Epidermal melanocyte (primary cell): ENCODE data around the gene PDGFA.
A peak's percentile ranks its signal among the peaks of the same experiment; 100 is the strongest.

ENCODE experiments used
- DNase-seq: peaks from one replicate; pipeline ENCODE4 v3.0.0; 2011; ENCODE audit warnings: low spot score; ENCODE audit not compliant: insufficient read length

PDGFA gene

DNA sequence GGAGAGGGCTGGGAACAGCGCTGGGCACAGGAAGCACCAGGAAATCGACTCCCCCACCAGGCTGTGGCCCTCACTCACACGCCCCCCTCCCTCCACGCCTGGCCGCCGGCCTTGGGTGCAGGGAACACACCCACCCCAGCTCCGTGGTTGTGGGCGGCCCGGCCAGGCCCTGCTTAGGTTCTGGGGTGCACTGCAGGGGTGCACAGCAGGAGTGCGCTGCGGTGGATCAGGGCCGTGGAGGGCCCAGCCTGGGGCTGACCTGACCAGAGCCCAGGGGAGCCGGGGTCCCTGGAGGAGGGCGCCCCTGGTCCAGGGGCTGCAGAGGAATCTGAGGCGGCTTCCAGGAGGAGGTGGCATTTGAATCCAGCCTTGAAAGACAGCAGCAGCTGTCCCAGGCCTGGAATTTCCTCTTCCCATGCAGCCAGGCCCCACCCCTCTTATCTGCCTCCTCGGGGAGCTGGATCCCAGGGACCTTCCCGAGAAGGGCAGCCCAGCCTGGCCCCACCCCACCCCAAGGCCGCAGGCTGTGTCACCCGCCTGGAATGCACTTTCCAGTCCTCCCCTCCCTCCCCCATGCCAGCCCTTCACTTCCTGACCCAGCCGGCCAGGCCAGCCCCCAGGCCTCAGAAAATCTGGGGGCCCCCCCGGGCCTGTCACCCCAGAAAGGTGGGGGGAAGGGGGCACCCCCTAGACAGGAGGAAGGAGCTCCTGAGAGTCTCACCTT lies 18.4 kb upstream of the PDGFA start:
- peak; percentile 89 for DNase-seq

DNA sequence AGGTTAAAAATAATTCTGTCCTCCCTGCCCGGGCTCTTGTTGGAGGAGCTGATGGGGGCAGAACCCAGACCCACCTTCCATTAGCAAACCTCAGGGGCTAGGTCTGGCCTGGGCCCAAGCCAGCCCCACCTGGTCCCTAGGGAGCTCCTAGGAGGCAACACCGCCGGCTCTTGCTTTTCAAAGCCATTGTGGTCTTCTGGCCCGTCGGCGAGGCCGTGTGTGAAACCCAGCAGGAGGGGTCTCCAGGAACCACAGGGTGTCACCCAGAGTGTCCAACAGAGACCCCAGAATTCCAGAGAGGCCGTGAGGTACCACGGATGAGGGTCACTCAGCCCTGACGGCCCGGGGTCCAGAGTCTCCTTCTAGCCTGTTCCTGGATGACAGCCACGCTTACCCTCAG lies 16.6 kb upstream of the PDGFA start:
- DNase-seq, result no peak

DNA sequence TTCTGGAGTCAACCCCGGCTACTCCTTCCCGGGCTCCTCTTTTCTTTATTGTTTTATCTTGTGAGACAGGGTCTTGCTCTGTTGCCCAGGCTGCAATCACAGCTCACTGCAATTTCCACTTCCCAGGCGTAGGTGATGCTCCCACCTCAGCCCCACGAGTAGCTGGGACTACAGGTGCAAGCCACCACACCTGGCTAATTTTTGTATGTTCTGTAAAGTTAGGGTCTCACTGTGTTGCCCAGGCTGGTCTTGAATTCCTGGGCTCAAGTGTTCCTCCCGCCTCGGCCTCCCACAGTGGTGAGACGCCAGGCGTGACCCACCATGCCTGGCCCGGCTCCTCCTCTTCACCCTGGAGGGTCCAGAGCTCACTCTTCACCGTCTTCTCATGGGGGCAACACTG lies 15.3 kb upstream of the PDGFA start:
- no peak for DNase-seq

DNA sequence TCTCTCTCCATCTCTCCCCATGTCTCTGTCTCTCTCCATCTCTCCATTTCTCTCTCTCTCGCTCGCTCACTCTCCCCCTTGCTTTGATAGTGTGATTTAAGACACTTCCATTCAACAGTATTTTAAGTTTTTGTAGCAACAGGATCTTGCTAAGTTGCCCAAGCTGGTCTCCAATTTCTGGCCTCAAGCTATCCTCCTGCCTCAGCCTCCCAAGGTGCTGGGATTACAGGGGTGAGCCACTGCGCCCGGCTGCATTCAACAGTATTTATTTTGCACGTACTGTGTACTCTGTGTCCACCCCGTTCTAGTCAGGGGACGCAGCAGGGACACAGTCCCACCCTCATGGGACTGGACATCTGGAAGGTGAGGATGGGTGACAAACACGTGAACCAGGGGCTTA lies 14.4 kb upstream of the PDGFA start:
- no peak for DNase-seq

DNA sequence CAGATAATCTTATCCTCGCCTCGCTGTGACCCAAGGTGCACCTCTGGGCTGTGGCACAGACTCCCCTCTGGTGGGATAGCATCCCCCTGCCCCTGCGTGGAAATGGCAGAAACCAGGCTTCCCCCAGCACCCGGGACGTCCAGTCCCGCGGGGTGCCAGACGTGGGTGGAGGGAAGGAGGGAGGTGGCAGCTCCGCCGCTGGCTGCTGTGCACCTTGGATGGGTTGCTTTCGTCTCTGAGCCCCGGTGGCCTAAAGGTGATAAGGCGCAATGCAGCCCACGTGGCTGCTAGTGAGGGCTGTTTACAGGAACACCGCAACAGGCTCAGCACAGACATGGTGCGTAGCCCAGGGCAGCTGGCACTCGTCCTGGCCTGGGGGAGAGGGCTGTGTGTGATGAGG lies 13.6 kb upstream of the PDGFA start:
- DNase-seq, result no peak

DNA sequence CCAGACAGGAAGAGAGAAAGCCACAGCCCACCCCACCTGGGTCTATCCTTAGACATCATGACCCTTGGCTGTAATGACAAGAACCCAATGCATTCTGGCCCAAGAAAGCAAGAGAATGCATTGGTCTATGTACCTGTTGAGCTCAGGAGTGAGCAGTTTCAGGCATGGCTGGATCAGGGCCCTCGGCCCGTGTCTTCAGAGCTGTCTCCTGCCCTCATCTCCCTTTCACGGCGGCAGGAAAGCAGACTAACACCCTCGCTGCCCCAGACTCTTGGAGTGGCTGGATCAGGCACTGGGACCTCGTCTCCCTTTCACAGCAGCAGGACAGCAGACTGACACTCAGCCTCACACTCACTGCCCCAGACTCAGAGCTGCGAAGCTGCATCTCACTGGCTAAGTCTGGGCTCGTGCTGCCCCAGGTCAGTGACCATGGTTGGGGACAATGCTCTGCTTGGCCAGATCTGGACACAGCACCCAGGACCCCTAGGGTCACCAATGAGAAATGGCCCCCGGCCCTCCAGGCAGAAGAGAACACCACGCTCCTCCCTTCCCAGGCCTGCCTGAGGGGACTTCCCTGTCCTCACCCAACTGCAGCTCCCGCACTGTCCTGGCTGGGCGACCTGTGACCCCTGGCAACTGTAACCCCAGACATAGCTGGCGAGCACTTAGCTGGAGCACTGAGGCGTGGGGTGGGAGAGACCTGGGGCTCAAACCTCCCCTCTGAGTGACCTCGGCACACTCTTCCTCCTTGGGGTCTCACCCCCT lies 12.9 kb upstream of the PDGFA start:
- no peak for DNase-seq

DNA sequence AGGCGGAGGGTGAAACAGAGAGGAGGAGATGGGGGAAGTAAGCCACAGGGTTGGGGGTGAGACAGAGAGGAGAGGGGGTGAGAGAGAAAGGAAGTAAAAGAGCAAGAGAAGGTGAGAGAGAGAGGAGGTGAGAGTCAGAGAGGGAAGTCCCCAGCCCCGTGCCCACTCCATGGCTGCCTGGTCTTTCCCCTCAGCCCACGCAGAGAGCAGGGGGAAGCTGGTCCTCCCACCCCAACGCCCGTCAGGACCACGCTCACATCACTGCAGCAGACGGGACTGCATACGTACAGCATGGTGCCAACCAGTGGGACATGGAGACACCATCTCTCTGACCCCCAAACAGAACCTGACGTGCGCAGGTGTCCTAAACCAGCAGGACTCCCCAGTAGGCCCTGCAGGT lies 12.1 kb upstream of the PDGFA start:
- no peak for DNase-seq

DNA sequence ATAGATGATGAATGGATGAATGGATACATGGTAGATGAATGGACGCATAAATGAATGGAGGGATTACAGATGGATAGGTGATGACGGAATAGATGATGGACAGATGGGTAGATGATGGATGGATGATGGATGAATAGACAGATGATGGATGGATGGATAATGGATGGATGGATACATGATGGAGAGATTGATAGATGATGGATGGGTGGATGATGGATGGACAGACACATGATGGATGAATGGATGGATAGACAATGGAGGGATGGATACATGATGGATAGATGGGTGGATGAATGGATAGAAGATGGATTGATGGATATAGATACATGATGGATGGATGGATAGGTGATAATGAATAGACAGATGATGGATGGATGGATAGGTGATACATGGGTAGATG lies 8.8 kb upstream of the PDGFA start:
- DNase-seq, result no peak

DNA sequence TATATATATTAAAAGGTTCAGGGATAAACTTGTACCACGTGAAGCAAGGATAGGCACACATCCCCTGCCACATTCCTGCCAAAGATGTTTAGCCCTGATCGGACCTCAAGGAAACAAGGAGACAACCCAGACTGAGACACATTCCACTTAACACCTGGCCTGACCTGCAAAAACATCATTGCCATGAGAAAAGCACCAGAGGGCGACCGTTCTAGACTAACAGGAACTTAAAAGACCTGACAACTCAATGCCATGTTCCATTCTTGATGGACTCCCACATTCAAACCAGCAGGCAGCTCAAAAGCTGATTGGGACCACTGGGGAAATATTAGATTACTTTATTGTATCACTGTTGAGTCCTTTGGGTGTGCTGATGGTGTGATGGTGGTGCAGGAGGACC lies 8.1 kb upstream of the PDGFA start:
- no peak for DNase-seq

DNA sequence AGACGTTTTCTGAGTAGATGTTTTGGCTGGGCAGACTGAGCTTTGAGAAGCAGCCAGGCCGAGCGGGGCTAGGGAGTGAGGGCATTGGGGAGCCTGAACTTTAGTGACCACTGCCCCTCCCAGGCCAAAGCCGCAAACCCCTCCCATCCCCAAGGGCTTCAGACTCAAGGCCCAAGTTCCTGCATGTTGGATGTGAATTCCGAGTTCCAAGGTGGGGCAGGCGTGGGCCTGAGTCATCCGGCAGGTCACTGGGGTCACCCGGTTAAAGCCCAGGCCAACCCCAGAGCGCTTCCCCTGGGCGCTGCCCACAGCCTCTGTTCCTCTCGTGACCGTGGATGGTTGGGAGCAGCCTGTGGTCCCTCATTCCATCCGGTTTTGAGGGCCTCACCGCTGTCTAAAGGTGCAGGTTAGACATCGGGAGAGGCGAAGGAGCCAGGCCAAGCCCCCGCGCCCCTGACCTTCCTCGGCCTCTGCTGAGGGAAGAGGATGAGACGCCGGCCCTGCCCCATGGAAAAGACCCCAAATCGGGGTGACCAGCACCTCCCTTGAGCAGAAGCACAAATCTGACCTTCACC lies 6.9 kb upstream of the PDGFA start:
- DNase-seq, result no peak

DNA sequence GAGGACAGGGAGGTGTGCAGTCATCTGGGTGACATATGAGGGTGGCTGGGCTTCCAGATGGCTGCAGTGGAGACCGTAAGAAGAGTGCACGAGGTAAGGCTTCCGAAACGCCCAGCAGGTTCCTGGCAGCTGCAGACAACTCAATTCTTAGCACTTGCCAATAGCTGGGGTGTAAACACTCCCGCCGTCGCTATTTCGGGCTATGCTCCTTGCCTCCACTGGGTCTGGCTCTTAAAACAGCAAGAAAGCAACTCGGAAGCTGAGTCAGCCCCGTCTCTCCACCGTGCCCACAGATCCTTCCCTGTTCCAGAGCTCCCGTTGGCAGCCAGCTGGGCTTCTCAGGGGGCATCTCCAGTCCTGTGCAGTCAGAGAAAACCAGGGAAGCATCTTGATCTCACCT lies 6.1 kb upstream of the PDGFA start:
- DNase-seq, result no peak

DNA sequence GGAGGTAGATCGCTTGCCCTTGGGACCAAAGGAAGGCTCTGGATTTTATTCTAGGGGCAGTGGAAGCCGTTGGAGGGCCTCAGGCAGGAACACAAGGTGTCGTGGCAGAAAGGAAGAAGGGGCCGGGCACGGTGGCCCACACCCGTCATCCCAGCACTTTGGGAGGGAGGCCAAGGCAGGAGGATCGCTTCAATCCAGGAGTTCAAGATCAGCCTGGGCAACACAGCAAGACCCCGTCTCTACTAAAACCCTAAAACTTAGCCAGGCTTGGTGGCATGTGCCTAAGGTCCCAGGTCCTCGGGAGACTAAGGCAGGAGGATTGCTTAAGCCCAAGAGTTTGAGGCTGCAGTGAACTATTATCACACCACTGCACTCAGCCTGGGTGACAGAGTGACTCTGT lies 5.2 kb upstream of the PDGFA start:
- DNase-seq, result no peak

DNA sequence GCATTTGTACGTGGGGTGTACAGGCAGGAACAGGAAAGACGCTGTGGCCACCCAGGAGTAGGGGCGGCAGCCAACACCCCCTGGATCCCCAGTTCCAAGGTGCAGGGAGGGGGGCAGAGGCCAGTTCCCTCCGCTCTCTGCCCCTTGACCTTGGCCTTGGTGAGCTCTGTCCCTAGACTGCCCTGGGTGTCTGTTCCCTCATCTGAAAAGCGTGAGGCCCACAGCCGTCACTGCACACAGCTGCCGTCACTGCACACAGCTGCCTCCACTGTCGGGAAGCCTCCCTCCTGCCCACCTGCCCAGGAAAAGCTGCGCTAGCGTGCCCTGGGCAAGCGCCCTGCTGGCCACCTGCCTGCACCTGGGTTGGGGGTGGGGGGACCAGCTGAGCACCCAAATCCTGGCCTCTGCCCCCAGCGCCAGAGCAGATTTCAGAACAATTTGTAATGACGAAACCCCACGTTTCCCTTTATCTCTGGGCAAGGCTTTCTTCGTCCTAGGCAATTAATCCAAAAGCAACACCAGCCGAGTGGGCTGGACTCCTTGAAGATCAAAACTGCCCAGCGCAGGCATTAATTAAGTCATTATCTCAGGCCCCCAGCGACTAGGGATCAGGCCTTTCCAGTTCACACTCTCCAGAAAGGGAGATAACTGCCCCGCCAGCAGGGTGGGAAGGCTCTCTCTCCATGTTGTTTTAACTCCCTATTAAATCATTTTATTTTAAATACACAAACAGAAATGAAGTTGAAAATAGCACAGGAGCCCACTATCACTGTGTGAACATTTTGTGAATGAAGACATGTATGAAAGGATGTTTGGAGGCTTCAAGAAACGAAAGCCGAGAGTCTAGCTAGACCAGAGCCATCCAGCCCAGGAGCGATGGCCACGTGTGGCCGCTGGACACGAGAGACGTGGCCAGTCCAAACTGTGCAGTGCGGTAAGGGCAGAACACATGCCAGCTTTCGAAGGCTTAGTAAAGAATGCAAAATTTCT lies 4.0 kb upstream of the PDGFA start:
- DNase-seq, result no peak

DNA sequence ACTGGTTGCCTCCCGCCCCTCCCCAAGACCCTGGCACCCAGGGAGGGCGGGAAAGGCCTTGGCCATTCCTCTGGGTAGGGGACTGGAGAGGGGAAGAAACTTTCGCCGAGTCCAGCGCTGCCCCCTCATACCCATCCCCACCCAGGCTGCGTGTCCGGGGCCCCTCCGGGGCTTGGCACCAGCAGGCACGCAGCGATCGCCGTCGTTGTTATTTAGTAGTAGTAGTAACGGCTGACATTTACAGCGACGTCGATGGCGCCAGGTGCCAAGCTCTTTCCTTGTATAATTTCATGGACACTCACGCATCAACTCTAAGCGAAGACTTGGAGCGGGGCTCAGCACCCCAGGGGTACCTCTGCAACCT lies 3.3 kb upstream of the PDGFA start:
- DNase-seq, result no peak

DNA sequence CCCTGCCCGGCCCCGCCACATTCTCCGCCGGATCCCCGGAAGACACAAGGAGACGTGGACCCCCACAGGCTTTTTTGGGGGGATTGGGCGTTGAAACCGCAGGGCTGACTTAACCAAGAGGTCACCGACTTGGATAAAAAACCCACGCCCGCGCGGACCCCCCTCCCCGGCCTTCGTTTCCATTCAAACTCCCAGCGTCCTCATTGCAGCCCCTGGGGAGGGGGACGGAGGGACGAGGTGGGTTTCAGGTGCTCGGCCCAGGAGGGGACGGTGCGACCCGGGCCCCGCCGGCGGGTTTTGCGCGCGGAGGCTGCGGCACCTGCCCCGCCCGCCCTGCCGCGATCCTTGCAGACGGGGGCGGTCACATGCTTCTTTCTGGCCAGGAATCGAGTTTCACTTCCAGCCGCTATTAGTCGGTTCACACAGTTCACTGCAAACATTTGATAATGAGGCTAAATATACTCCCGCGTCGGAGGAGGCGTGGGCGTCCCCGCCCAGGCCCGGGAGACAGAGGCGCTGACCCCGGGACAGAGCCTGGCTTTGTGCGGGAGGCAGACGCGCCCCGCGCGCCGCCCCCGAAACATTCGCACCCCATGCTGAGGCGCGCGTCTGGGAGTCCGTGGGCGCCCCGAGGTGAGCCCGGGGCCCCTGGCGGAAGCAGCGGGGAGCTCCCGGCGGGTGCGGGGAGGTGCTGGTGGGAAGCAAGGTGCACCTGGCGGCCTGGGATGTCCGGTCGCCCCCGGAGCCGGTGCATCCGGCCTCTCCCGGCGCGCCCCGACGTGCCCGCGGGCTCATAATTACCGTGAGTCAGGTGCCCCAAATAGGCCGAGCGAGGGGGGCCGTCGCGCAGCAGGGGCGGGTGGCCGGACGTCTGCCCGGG lies 2.7 kb upstream of the PDGFA start:
- DNase-seq, result no peak

DNA sequence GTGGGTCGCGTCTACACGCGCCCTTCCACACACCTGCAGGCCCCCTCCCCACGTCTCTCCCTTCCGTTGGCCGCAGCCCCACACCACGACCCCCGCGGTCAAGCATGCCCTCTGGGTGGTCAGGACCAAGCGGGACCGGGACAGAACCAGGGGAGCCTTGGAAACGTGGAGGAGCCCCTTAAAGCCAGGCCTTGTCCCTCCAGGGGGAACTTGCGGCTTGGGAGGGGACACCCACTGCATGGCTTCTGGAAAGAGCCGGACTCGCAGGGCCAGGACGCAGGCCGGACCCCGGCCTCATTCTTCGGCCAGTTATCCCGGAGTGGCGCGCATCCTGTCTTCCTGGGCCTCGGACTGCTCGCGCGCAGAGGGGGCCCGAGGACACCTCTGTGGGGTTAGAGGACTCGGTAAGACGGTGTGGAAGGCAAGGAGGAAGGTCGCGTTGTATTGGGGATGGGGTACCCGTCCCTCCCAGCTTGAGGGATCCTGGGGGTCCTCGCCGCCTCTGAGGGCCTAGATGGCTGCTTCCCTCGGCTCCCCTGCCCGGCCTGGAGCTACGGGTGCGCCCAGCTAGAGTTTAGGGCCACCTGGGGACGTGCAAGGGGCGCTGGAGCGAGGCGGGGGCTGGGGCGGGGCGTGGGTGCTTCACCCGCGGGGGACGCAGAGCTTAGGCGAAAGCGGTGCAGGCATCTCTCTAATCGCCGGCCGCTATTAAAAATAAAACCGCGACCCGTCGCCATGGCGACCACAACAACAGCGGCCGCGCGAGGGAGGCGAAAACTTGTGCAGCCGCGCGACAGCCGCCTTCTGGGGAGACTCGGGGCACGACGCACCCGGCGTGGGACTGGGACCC lies 1.8 kb upstream of the PDGFA start:
- no peak for DNase-seq

DNA sequence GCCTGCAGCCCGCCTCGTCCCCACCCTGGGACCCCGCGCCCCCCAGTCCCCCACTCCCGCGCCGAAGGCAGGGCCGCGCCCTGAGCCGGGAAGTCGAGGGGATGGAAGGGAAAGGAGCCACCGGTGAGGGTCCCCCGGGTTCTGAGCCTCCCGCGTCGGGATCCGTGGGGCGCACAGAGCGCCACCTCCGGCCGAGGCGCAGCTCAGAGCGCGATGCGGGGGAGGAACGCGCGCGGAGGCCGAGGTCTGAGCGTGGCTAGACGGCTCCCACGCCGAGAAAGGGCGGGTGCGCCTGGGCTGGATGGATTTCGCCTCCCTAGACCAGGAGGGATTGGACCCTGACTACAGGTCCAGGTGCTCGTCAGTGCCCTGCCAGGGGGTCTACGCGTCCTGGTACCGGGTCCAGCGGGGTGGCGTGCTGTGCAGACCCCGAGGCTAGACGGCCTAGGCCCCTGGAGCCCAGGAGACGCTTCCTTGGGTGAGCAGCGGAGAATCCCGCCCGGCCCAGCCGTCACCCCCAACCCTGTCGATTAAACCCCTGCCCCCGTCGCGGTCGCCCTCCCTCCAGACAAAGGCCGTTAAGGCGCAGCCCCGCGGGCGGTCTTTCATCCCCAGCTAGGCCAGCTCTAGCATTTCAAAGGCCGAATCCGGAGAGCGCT lies 986 bp upstream of the PDGFA start:
- no peak for DNase-seq

DNA sequence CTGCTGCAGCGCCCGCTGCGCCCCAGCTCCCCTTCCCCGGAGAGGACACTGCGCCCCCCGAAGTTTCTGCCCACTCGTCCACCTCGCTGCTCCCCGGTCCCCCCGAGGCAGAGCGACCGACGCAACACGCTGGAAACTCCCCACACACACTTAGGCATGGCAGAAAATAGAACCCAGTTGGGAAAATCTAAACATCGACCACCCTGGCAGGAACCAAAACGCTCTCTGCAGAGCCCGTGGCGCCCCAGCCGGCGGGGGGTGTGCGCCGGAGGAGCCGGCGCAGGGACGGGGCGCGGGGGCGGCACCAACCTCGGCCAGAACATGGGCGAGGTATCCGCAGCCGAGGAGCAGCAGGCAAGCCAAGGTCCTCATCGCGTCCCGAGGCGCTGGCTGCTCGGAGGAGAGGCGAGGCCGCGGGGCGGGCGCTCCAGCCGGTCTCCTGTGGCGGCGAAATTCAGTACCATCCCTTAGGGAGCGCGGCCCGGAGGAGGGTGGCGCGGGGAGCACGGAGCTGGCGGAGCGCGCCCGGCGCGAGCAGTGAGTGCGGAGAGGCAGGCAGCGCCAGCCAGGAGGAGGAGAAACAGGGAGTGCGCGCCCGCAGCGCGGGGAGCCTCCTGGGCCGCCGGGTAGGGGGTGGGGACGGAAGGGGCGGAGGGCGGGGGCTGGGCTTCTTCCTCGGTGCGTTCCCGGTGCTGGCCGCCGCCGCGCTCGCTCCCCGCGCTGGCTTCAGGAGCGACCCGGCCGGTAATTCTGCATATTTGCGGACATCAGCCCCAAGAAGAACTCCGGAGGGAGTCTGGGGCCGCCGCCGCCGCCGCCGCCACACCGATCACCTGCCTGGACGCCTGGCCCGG lies 789 bp downstream of the PDGFA start:
- peak; percentile 72 for DNase-seq
